Activated CD4-positive, alpha-beta T cell treated with anti-CD3 and anti-CD28 coated beads for 24 hours (primary cell): ENCODE data around the gene ITGB7.
A peak's percentile ranks its signal among the peaks of the same experiment; 100 is the strongest.
"Not testable (repeated sequence)": the region's sequence is repeated elsewhere in the genome, so short reads cannot be mapped to it uniquely, and the experiment has no call there.

Experiments
- DNase-seq, 2 donors: peaks; one replicate each; pipeline ENCODE4 v3.0.0-alpha.2; 2020; ENCODE audit warnings: low read depth in 2 of 2

Gene ITGB7

GRCh38 chr12:53217051-53217930 lies 10.2 kb upstream of the ITGB7 start:
- DNase-seq, result no peak

GRCh38 chr12:53215497-53215896 lies 8.4 kb upstream of the ITGB7 start:
- DNase-seq, result no peak

GRCh38 chr12:53214687-53215455 lies 7.8 kb upstream of the ITGB7 start:
- DNase-seq, result no peak

- no peak for DNase-seq
Measured at GRCh38 chr12:53214221-53214620, 7.2 kb upstream of the ITGB7 start.

GRCh38 chr12:53213348-53213747 lies 6.3 kb upstream of the ITGB7 start:
- DNase-seq, result peak; percentile 80 to 85

GRCh38 chr12:53212931-53213330 lies 5.9 kb upstream of the ITGB7 start:
- DNase-seq, result no peak

GRCh38 chr12:53211476-53212381 lies 4.7 kb upstream of the ITGB7 start:
- no peak for DNase-seq

GRCh38 chr12:53210843-53211242 lies 3.8 kb upstream of the ITGB7 start:
- DNase-seq, result no peak

GRCh38 chr12:53208877-53209463 lies 1.9 kb upstream of the ITGB7 start:
- DNase-seq, result no peak

- DNase-seq, result no peak
Measured at GRCh38 chr12:53208435-53208834, 1.4 kb upstream of the ITGB7 start.

GRCh38 chr12:53205747-53206419 lies 1.2 kb downstream of the ITGB7 start:
- DNase-seq, result peak; percentile 55 to 63

GRCh38 chr12:53204351-53204750 lies 2.7 kb downstream of the ITGB7 start:
- DNase-seq, result no peak

GRCh38 chr12:53202316-53202715 lies 4.7 kb downstream of the ITGB7 start:
- not testable (repeated sequence) for DNase-seq

GRCh38 chr12:53201639-53202038 lies 5.4 kb downstream of the ITGB7 start:
- DNase-seq, result no peak

- no peak for DNase-seq
Measured at GRCh38 chr12:53201177-53201541, 5.9 kb downstream of the ITGB7 start.

- no peak for DNase-seq
Measured at GRCh38 chr12:53200458-53201176, 6.4 kb downstream of the ITGB7 start.

GRCh38 chr12:53200107-53200457 lies 7.0 kb downstream of the ITGB7 start:
- DNase-seq, result no peak

- no peak for DNase-seq
Measured at GRCh38 chr12:53199700-53200099, 7.4 kb downstream of the ITGB7 start.

GRCh38 chr12:53198486-53199110 lies 8.5 kb downstream of the ITGB7 start:
- no peak for DNase-seq
